GM18499 (cell line): ENCODE measurements around the gene LGALS9.

Experiments
- ATAC-seq: cut with Tn5 transposase; IDR thresholded peaks from one replicate; pipeline ENCODE4 v1.9.1; 2021; ENCODE audit warnings: moderate number of reproducible peaks; ENCODE audit not compliant: insufficient read depth, unreplicated experiment

Gene LGALS9

GRCh38 chr17:27630607-27631410 is at the start of gene LGALS9:
LGALS9 (plus strand) TSS chr17:27631188; CDS start chr17:27631266, 78 bp downstream.
- ATAC-seq: no peak

DNA sequence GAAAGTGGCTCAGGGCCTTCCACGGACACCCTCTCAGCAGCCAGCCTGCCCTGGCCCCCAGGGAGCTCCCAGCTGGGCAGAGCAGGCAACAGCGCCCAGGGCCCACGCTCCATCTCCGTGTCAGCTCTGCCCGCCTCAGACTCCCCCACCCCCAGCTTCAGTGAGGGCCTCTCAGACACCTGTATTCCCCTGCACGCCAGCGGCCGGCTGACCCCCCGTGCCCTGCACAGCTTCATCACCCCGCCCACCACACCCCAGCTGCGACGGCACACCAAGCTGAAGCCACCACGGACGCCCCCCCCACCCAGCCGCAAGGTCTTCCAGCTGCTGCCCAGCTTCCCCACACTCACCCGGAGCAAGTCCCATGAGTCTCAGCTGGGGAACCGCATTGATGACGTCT is 48.3 kb upstream of the LGALS9 start:
- ATAC-seq: no peak

DNA sequence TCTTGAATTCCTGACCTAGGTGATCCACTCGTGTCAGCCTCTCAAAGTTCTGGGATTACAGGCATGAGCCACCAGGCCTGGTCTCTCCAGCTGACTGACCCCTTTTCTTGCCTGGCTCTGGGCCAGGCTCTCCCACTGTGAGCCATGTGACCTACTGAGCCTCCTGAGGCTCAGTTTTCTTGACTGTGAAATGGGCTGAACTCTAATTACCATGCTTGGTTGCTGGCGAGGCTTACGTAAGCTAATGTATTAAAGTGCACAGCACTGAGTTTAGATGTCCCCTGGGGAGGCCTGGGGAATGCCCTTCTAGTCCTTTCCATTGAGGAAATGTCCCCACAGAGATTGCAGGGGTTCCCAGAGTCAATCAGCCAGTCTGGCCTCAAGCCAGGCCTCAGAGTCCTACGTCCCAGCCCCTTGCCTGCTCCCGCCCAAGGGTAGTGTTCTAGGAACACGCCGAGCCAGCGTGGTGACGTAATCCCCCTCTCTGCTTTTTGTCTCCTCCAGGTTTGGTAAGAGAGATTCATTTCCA is 45.8 kb upstream of the LGALS9 start:
- ATAC-seq: no peak

- ATAC-seq: no peak
These were observed 45.2 kb upstream of the LGALS9 start for GRCh38 chr17:27585792-27586191.

GRCh38 chr17:27586203-27586721 is 44.7 kb upstream of the LGALS9 start:
- no peak for ATAC-seq

GRCh38 chr17:27588354-27588753 is 42.6 kb upstream of the LGALS9 start:
- no peak for ATAC-seq

GRCh38 chr17:27590864-27591263 is 40.1 kb upstream of the LGALS9 start:
- ATAC-seq: no peak

DNA sequence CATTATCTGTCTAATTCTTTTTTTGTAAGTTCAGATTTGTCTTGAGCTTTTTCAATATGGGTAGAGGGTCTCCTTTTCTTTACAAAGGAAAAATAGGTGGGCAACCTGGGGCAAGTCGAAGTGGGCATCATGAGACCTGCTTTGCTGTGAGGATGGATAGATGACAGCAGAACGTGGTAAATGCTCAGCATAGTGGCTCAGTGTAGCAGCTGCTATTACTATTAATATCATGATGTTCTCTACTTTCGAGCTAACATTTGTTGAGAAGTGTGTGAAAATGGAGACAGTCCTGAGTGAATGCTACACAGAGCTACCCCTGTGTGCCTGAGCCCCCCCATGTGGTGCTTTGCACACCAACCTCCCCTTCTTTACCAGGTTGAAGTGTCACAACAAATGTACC is 39.0 kb upstream of the LGALS9 start:
- no peak for ATAC-seq

DNA sequence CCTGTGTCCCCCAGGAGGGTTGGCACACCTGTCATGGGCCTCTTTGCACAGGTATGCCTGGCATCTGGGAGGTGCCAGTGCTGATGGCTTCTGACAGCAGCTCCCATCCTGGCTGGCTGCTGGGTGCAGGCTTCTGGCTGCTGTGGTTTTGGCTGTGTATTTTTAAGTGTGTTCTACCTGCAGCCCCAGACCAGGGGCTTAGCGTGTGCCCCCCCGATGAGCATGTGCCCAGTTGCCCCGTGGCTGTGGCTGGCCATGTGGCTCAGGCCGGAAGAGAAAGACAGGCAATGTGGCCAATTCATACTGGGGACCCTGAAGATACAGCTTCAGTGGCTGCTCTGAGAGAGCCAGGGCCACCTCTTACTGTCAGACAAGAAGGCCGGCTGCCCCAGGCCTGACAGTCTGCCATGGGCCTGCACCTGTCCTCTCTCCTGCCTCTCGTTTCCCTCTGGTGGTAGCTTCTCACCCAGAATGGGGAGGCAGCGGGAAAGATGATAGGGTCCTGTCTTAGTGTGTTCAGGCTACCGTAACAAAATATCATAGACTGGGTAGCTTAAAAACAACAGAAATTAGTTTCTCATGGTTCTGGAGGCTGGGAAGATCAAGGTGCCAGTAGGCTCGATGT is 37.6 kb upstream of the LGALS9 start:
- no peak for ATAC-seq

- ATAC-seq: no peak
These were observed 37.1 kb upstream of the LGALS9 start for GRCh38 chr17:27593857-27594255.

DNA sequence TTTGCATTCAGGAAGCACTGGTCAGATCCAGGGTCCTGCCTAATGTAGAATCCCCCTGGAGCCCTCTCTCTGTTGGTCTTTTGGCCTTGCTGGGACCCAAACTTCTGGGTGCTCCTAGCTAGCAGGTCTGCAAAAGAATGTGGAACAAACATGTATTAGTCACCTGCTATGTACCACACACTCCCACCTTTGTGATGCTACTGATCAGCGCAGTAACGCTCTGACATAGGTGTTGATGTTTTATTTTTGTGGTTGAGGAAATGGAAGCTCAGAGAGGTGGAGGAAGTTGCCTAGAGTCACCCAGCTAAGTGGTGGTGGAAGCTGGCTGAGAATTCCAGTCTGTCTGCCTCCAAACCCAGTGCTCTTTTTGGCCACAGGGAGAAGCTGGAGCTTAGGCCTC is 35.8 kb upstream of the LGALS9 start:
- ATAC-seq: no peak

DNA sequence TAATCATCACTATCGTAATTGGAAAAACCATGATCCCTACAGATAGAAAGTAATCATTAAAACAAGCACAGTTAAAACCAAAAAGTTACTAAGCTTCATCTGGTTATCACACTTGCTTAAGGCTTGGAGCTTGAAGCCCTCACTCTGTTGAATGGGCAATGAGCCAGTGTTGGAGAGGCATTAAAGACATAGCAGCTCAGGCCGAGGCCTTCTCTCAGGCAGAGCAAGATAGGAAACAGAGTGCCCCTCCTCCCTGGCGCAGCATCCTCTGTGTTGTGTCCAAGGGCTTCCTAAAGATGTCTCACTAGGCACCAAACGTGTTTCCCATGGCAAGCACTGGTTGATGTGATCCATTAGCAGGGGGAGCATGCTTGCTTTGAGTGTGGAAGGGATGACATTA is 34.9 kb upstream of the LGALS9 start:
- no peak for ATAC-seq

- no peak for ATAC-seq
These were observed 34.3 kb upstream of the LGALS9 start for GRCh38 chr17:27596566-27597187.

DNA sequence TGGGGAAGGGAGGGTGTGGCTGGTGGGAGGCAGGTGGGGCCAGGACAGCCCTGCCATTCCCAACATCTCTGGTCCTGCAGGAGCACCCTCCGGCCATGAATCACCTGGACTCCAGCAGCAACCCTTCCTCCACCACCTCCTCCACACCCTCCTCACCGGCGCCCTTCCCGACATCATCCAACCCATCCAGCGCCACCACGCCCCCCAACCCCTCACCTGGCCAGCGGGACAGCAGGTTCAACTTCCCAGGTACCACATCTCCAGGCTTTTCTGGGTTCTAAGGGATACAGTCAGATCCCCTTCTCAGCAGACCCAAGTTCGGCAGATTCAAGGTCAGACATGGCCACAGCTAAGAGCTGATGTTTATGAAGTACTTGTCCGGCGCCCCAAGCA is 33.8 kb upstream of the LGALS9 start:
- no peak for ATAC-seq

DNA sequence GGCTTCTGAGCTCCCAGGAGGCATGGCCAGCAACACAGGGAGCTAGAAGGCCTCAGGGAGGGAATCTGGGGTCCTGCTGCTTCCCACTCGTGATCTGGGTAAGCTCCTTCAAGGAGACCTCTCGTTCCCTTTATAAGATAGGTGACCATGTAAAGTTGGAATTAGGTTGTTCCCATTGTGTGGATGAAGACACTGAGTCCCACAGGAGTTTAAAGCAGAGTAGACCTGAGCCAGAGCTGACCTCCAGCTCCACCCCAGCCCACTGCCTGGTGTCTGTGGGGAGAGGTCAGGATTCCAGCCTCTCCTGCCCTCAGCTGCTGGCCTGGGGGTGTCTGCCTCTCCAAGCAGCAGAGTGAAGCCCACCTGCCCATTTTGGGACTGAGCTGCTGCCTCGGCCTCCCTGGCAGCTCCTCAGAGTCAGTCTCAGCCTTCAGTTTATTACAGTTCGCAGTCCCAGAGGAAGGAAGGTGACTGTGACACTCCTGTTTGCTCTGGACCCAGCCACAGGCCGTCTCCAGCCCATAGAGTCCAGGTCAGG is 33.1 kb upstream of the LGALS9 start:
- ATAC-seq: no peak

DNA sequence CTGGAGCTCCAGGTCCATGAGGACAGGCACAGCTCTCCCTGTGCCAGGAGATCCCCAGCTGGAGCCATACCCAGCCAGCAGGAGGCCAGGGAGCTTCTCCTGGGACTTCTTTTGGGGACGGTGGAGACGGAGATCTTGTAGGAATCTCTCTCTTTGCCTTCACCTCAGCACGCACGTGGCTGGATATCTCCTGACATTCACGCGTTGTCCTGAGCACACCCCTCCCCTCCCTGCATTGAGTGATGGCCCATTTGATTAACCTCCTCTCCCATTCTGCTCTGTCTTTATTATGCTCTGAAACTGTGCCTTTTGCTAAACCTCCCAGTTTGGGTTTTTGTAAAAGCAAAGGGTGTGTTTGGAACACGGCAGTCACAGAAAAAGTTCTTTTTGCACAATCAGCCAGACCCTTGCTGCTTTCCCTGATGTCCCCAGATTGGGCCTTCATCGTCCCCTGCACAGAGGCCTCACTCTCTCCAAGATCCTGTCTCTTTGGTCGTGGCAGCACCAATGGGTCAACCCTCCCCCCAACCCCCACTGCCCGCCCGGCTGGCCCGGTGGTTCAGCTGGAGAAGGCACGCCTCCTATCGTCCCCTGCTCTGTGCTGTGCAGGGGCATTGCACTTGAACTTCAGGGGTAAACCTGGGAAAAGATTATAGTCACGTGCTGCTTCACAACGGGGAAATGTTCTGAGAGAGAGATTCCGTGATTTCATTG is 32.5 kb upstream of the LGALS9 start:
- no peak for ATAC-seq

GRCh38 chr17:27600471-27600870 is 30.5 kb upstream of the LGALS9 start:
- ATAC-seq: no peak

DNA sequence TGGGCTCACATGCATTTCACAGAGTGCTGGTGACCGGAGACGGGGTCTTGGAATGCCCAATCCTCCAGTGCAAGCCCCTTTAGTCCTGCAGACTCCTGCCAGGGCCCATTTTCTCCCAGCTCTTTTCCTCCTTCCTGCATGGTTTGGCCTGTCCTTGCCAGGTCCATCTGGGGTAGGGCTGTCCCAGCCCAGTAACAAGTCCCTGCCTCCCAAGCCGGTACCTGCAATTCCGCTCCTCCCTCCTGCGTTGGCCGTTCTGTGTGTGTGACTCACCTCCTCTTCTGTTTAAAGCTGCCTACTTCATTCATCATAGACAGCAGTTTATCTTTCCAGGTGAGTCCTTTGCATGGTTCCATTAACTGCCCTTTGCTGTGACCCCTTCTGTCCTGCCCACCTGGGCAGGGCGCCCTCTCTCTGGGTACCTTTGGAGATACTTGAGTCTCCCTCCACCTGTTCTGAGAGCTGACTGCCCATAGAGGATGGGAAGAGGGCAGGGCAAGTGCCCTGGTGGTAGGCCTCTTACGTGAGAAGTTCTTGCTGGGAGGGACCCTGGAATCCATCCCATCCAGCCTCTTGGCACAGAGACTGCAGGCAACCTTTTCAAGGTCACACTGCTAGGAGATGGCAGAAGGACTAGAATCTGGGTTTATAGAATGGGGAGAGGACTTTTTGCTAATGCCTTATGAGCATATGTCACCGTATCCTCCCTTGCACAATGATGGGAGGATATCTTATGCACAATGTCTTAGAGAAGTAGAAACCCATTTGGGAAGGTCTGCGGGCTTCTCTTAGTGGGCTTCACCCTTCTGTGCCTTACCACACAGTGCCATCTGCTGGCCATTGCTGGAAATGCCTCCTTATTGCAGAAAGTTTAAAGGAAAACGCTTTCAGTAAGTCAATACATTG is 29.7 kb upstream of the LGALS9 start:
- ATAC-seq: no peak

GRCh38 chr17:27601975-27602302 is 29.0 kb upstream of the LGALS9 start:
- no peak for ATAC-seq
